Dedifferentiated amniotic fluid mesenchymal stem cell (primary cell): ENCODE data around the gene RAB6C.
"Not testable (repeated sequence)": the region's sequence is repeated elsewhere in the genome, so short reads cannot be mapped to it uniquely, and the experiment has no call there.

Source experiments
- DNase-seq: peaks from one replicate; pipeline ENCODE4 v3.0.0-alpha.2; 2016; ENCODE audit errors: extremely low spot score

RAB6C gene

DNA sequence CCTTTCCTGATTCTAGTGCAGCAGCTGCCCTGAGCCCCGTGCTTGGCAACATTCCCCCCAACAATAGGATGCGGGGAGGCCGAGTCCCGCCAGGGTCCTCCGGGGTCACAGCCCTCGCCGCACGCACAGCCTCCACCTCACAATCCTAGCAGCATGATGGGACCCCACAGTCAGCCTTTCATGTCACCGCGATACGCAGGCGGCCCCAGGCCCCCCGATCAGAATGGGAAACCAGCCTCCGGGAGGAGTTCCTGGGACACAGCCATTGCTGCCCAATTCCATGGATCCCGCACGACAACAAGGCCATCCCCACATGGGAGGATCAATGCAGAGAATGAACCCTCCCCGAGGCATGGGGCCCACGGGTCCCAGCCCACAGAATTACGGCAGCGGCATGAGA, 13.7 kb downstream of the RAB6C start:
- DNase-seq = not testable (repeated sequence)

DNA sequence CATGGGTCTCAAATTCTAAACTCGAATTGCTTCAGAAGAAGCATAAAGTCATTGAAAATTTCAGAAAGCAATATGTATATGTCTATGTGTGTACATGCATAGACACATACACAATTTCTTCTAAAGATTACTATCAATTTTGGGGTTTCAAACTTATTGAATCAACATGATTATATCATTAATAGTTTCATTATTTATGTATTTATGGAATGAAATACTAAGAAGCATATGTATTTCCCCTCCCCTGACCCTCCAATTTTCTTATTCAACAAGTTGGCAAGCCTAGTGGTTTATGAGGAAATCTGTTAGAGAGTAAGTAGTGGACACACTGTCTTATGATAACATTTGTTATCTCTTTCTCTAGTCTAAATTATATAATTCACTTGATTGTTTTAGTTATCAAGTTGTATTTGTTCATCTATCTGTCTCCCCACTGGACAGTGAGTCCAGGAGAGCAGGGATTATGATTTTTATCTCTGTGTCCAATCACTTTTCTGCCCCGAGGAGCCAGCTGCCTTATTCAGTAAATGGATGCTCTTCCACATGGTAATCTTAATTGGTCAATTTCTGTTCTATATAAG, 17.3 kb downstream of the RAB6C start:
- DNase-seq = not testable (repeated sequence)

DNA sequence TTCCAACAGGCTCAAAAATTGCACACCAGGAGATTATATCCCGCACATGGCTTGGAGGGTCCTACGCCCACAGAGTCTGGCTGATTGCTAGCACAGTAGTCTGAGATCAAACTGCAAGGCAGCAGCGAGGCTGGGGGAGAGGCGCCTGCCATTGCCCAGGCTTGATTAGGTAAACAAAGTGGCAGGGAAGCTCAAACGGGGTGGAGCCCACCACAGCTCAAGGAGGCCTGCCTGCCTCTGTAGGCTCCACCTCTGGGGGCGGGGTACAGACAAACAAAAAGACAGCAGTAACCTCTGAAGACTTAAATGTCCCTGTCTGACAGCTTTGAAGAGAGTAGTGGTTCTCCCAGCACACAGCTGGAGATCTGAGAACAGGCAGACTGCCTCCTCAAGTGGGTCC, 19.3 kb downstream of the RAB6C start:
- not testable (repeated sequence) for DNase-seq

DNA sequence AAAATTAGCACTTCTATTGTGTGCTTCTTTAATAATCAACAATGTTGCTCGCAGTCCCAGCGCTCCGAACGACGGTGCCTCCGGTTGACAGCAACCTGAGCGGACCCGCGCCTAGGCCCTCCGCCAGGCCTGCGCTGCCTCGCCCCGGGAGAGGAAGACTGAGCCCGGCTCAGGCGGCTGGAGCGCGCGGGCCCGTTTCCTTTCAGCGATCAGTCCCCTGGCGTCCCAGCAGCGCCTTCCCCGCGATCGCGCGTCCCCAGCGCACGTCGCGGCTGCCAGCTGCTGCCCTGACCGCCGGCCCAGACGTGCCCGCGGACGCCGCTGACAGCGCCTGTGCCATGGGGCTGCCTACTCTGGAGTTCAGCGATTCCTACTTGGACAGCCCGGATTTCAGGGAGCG, 26.4 kb downstream of the RAB6C start:
- not testable (repeated sequence) for DNase-seq

DNA sequence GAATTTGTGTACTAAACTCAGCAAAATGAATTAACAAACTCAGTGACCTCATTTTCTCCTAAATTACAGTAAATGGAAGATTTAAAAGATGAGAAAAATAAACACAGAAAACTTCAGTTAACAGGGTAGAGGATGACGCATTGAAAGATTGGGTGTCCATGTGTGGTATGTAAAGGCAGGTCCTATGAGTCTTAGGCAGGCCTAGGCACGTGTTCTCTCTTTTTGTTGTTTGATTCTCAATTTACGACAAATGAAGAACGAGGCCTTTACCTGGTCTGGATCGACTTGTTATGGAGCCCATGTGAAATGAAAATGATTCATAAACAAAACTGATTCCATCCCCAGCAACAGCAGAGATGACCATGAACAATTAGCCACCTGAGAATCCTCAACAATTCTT, 37.2 kb downstream of the RAB6C start:
- DNase-seq = not testable (repeated sequence)

GRCh38 chr2:130019402-130019801, 39.9 kb downstream of the RAB6C start:
- no peak for DNase-seq

DNA sequence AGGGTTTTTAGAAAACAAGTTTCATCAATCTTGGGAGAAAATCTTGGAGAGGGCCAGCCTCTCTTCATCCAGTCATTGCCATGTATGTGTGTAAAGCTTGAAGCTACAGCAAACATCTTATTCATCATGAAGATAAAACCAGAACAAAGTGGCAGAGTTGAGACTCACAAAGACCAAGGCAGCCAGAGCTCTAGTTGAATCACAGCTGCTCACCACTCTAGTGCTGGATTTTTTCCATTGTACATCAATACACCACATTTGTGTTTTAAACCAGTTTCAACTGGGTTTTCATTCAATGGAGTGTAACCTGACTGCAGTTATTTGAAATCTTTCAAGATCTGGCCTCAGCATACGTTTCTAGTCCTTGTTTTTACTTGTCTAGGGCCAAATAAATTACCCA, 40.6 kb downstream of the RAB6C start:
- DNase-seq = not testable (repeated sequence)

- DNase-seq = not testable (repeated sequence)
Observed at GRCh38 chr2:130025931-130026330, 46.5 kb downstream of the RAB6C start.
